Measurements from ENCODE around the gene ZBTB49.
A peak's percentile ranks its signal among the peaks of the same experiment; 100 is the strongest.
"Not testable (repeated sequence)": the region's sequence is repeated elsewhere in the genome, so short reads cannot be mapped to it uniquely, and the experiment has no call there.

Gene ZBTB49, protein sequence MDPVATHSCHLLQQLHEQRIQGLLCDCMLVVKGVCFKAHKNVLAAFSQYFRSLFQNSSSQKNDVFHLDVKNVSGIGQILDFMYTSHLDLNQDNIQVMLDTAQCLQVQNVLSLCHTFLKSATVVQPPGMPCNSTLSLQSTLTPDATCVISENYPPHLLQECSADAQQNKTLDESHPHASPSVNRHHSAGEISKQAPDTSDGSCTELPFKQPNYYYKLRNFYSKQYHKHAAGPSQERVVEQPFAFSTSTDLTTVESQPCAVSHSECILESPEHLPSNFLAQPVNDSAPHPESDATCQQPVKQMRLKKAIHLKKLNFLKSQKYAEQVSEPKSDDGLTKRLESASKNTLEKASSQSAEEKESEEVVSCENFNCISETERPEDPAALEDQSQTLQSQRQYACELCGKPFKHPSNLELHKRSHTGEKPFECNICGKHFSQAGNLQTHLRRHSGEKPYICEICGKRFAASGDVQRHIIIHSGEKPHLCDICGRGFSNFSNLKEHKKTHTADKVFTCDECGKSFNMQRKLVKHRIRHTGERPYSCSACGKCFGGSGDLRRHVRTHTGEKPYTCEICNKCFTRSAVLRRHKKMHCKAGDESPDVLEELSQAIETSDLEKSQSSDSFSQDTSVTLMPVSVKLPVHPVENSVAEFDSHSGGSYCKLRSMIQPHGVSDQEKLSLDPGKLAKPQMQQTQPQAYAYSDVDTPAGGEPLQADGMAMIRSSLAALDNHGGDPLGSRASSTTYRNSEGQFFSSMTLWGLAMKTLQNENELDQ

DNA sequence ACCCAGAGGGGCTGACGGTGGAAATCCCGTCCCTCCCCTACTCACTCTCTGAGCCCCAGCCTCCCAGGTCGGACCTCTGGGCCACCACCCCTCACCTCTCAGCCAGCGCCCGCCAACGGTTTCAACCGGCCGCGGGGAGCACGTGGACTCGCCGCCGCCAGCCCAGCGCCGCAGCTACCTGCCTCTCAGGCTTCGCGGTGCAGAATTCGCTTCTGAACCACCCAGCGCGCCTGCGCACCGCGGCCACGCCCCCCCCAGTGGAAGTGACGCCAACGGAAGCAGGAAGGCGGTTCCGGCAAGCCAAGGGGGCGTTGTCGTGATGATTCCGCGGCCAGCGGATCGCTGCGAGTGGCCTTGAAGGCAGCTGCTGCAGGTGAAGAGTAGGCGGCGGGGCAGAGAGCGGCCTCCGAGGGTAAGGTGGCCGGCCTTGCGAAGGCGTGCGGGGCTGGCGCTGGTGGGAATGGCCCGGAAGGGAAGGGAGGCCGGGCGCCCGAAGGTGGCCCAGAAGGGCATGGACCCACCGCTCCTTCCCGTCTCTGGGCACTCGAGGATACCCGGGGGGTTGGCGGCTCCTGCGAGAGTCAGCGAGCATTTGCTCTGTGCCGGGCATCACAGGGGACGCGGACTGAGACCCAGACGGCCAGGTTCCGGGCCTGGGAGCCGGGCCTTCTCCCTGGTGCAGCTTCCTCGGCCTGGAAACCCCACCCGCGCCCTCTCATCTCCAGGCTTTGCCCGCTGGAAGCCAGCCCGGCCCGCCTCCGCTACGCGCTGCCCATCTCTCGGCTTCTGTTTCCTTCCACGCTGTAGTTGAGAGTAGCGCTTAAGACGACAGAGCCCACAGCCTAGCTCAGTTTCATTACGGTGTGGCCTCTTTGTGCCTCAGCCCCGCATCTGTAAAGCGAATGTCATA is at the start of gene ZBTB49, which contains the start of gene LYAR:
Gene ZBTB49 (plus strand): TSS at position 311 of the 910 bp plus-strand sequence. CDS start 9,695 bp downstream, outside the sequence.
Gene LYAR (minus strand): TSS at position 214 of the 910 bp plus-strand sequence. CDS start 6,412 bp downstream, outside the sequence.
- peak within 1 kb of the TSS; percentile 93 for H3K4me3 ChIP-seq (ENCODE audit: low read length)
- peak; percentile 82 for DNase-seq (ENCODE audit: low read depth)
- TF ChIP-seq, protein P1, sequence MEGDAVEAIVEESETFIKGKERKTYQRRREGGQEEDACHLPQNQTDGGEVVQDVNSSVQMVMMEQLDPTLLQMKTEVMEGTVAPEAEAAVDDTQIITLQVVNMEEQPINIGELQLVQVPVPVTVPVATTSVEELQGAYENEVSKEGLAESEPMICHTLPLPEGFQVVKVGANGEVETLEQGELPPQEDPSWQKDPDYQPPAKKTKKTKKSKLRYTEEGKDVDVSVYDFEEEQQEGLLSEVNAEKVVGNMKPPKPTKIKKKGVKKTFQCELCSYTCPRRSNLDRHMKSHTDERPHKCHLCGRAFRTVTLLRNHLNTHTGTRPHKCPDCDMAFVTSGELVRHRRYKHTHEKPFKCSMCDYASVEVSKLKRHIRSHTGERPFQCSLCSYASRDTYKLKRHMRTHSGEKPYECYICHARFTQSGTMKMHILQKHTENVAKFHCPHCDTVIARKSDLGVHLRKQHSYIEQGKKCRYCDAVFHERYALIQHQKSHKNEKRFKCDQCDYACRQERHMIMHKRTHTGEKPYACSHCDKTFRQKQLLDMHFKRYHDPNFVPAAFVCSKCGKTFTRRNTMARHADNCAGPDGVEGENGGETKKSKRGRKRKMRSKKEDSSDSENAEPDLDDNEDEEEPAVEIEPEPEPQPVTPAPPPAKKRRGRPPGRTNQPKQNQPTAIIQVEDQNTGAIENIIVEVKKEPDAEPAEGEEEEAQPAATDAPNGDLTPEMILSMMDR (conservative IDR thresholded peaks at IDR 0.05; ENCODE audit: low read length), result no peak

DNA sequence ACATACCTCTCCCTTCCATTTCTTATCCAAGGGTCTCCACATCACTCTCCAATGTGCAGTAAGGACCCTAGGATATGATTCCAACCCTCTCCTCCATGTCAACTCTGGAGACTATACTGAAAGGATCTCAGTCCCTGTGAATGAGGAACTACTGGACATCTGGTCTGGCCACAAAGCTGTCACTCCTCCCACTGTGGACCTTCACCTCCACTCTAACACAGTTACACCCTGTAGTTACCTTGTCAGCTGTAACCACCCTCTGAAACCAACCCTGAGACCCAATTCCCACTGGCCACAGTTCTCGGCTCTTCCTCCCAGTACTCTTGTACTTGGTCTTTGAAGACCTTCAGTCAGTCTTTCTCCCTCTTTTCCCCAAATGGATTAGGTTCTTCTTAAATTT is 44.9 kb upstream of the ZBTB49 start:
- no peak for DNase-seq (ENCODE audit: low read depth)
- TF ChIP-seq, protein P1 (conservative IDR thresholded peaks at IDR 0.05; ENCODE audit: low read length), result no peak
- no peak overlapping the region for H3K4me3 ChIP-seq (ENCODE audit: low read length)

DNA sequence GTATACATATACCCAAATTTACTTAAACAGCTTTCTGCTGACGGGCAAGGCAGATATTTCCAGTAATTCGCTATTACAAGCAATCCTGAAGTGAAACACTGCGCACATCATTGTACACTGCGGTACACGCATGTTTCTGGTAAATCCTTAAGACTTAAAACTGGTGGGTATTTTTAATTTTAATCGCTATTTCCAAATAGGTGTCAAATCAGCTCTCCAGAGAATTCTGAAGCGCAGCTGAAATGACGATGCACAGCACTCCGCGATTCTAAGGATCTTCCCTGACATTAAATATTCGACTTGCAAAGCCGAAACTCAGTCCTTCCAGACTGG is 42.4 kb upstream of the ZBTB49 start:
- no peak for DNase-seq (ENCODE audit: low read depth)
- peak overlapping the region; percentile 73 for H3K4me3 ChIP-seq (ENCODE audit: low read length)
- TF ChIP-seq, protein P1 (conservative IDR thresholded peaks at IDR 0.05; ENCODE audit: low read length), result no peak

DNA sequence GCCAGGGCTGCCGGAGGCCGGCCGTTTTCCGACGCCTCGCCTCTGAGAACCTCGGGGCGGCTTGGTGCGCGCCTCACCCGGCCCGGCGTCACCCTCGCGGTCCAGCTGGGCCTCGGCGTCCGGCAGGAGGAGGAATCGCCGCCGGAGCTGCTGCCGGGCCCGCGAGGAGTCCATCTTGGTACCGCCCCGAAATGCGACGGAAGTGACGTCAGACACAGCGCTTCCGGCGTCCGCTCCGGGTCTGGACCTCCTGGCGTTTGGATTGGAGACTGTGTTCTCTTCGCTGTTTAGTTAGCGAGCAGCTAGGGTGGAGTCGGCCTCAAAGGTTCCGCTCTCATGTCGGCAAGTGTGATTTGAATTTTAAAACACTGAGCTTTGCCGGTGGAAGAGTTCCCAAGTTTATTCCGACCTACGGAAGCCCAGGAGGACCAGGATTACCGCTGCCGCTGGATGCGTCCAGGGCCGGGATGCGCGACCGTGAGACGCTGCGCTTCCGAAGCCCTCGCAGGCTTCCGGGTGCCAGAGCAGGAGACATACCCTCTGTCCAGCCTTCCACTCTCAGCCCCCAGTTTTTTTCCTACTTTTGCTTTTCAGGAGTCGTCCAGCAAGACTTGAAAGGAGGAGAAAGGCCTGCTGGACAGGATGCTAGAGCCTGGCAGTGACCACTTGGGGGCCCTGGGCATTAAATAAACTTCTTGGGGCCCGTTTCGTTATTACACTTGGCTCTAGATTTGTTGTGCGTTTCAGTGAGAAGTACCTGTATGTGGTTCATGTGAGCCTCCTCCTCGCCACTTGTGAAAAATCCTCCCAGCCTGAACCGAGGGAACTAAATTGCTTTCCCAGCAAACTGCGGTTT is 41.8 kb upstream of the ZBTB49 start, which contains the start of gene TMEM128:
Gene TMEM128 (minus strand): TSS at position 195 of the 856 bp plus-strand sequence. CDS start 21 bp downstream, at position 174.
- TF ChIP-seq, protein P1 (conservative IDR thresholded peaks at IDR 0.05; ENCODE audit: low read length), result peak; percentile 35
- peak within 1 kb of the TSS; percentile 73 for H3K4me3 ChIP-seq (ENCODE audit: low read length)
- peak; percentile 91 for DNase-seq (ENCODE audit: low read depth)

DNA sequence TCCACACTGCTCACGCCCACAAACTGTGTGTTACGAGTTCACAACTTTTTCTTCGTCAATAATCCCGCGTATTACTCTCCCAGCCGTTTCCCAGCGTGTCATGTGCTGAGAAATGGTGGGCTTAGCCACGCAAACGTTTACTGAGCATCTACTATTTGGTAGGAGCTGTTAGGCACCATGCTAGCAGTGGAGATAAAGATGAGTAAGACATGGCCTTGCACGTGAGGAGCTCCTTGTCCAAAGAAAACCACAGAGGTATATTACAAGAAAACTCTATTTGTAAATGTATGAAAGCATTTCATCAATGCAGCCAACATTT is 41.2 kb upstream of the ZBTB49 start:
- H3K4me3 ChIP-seq (ENCODE audit: low read length), result peak overlapping the region; percentile 73
- TF ChIP-seq, protein P1 (conservative IDR thresholded peaks at IDR 0.05; ENCODE audit: low read length), result no peak
- DNase-seq (ENCODE audit: low read depth), result peak; percentile 35

DNA sequence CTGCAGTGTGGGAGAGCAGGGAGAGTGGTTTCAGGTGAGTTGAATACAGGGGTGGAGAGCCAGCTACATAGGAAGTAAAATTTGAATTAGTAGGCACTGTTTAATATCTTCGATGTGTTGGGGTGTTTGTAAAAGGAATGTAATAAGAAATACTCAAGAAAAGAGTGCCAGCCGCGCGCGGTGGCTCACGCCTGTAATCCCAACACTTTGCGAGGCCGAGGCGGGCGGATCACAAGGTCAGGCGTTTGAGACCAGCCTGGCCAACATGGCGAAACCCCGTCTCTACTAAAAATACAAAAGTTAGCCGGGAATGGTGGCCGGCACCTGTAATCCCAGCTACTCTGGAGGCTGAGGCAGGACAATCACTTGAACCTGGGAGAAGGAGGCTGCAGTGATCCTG is 40.7 kb upstream of the ZBTB49 start:
- not testable (repeated sequence) for DNase-seq (ENCODE audit: low read depth); H3K4me3 ChIP-seq (ENCODE audit: low read length)

All from AG10803 (cell line).